Breast epithelium (tissue), 3 donors: ENCODE data around the gene CMC1.

ENCODE experiments used
- CTCF ChIP-seq, 3 donors: fragments of 450-650 bp; IDR thresholded peaks; one replicate each; pipeline ENCODE4 v1.5.1; 2016 to 2017; ENCODE audit warnings: antibody characterized with exemption in 3 of 3, mild to moderate bottlenecking in 3 of 3, moderate library complexity in 3 of 3
- POLR2AphosphoS5 ChIP-seq, 3 donors: sonication (generic); formaldehyde crosslinking; IDR thresholded peaks; one replicate each; pipeline ENCODE4 v1.6.1; 2017; ENCODE audit warnings: antibody characterized with exemption in 3 of 3

DNA sequence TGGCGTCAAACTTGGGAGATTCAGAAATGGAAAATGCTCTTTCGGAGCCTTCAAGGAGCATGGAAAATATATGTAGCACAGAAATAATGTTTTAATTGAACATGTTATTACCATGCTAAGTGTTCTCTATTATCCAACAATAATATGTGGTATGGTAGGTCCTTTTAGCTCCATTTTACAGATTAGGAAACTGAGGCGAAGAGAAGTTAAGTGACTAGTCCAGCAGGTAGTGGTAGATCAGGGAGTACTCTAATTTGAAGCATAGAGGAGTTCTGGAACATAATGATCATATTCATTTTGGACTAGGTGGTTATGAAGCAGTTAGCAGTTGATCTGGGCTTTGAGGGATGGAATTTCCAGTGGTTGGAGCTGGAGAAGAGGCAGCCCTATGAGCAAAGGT is 1.1 kb downstream of the CMC1 start:
- TF ChIP-seq POLR2AphosphoS5 (IDR thresholded peaks at IDR 0.05) = no peak
- no peak for TF ChIP-seq CTCF (IDR thresholded peaks at IDR 0.05)
